T-helper 2 cell treated with Interferon-gamma antibody and Interleukin-4, amounts not matched to agents 100 ng/mL and 5 ng/mL, for 36 hours (primary cell): Measurements from ENCODE around the gene SYK. TPM values are rescaled to one million over a fixed set of nuclear protein-coding genes. Genes with fewer than 3 reads are reported as not detected.
"Not testable (repeated sequence)": the region's sequence is repeated elsewhere in the genome, so short reads cannot be mapped to it uniquely, and the experiment has no call there.

Experiments used
- intact Hi-C: fragments of 100-400 bp; cut with micrococcal nuclease; formaldehyde crosslinking; loops from one replicate; pipeline ENCODE4 v1.15.1; 2023
- total RNA-seq: library from RNA; stranded (reverse); gene quantifications from 2 replicates; pipeline ENCODE4 v1.2.3, GENCODE V29; 2022

The SYK gene
- 0.18 and 0.45 TPM in 2 replicates for total RNA-seq

GRCh38 chr9:90801241-90801972 lies at the start of gene SYK:
TSS of gene SYK (plus strand) at chr9:90801819. CDS start at chr9:90843899, 42,080 bp downstream.
- intact Hi-C loops: no loop called here

- intact Hi-C loops: not testable (repeated sequence)
Measured at GRCh38 chr9:90755514-90756371, 45.9 kb upstream of the SYK start.

GRCh38 chr9:90760577-90760976 lies 41.0 kb upstream of the SYK start:
- intact Hi-C loops: not testable (repeated sequence)

DNA sequence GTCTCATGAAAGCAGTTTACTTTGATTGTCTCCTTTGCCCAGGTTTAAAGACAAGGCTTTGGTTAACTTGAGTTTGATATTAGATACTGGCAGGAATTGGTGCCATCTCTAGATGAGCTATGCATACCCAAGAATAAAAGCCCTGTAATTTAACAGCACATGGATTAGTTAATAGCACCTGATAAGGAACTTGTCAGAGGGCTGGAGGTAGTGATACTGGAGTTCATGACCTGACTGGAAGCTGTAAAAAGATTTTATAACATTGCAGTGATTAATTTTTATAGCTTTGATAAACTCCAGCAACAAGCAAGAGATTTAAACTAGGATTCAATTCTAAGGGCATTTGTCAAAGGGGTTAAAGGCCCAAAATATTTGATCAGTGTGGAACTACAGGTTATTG lies 34.9 kb upstream of the SYK start:
- intact Hi-C loops: no loop called here

- intact Hi-C loops: no loop called here
Measured at GRCh38 chr9:90767523-90768100, 34.0 kb upstream of the SYK start.

DNA sequence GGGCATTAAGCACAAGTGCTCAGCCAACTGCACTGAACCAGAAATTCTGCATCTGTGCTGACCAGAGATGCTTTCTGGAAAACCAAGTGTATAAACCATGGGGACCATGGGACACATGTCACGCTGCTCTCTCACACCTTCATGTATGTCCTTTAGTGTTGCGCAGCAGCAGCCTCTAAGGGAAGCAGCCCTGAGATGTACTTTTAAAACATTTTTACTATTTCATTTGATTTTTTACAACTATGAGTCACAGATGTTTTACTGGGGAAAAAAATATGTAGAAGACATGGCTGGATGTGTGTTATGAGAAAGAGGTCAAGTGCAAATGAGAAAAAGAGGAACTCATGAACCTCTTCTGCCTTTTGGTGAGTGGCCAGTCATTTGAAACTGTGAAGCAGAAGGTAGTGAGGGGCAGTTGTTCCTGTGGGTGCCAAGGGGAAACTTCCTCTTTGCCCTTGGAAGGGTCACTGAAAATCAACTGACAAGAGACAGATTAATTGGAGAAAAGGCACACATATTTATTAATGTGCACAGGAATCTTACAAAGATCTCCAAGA lies 31.4 kb upstream of the SYK start:
- intact Hi-C loops: no loop called here

DNA sequence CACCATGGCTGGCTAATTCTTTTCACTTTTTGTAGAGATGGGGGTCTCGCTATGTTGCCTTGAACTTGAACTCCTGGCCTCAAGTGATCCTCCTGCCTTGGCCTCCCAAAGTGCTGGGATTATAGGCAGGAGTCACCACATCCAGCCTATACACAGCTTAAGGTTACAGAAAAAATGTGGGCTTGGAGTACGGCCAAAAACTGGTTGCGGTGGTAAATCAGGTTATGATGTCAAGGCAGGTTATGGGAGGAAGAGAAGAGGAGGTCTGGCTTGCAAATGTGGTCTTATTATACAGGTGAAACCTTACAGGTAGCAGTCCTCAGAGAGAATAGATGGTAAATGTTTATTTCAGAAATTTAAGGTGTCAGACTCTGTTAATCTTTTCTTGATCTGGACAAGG lies 30.7 kb upstream of the SYK start:
- intact Hi-C loops: no loop called here

- intact Hi-C loops: no loop called here
Measured at GRCh38 chr9:90772386-90772785, 29.2 kb upstream of the SYK start.

GRCh38 chr9:90773617-90774016 lies 28.0 kb upstream of the SYK start:
- intact Hi-C loops: no loop called here

DNA sequence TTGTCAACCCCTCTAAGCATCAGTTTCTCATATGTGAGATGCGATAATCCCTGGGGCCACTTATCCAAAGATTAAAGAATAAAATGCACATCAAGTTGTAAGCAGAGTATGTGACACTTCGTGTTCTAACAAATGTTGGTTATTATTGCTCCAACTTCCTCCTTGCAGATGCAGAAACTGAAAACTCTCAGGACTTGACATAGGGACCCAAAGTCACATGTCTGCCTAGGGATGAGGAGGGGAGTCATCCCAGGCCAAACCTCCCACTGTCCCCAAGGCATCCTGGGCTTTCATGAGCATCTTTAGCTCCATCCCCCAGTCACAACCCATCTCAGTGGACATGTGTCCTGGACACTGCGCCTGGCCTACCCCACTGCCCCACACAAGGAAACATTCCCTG lies 27.5 kb upstream of the SYK start:
- intact Hi-C loops: no loop called here

GRCh38 chr9:90774682-90775081 lies 26.9 kb upstream of the SYK start:
- intact Hi-C loops: no loop called here

DNA sequence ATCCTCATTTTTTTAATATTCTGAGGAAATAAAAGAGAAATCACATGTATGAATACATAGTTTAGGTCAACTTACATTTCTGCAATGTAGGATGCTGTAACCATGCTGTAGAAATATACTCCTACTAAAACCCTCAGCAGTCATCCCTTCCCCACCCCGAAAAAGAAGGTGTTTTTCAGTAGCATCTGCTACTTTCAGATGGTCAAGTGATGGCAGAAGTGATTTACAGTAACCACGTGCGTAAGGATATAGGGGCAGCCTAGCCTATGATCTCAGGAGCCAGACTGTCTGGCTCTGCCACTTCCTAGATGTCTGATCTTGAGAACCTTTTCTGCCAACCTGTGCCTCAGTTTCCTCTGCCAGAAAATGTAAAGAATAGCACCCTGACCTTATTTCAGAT lies 26.0 kb upstream of the SYK start:
- intact Hi-C loops: no loop called here

- intact Hi-C loops: no loop called here
Measured at GRCh38 chr9:90778746-90779145, 22.9 kb upstream of the SYK start.

- intact Hi-C loops: no loop called here
Measured at GRCh38 chr9:90783552-90783951, 18.1 kb upstream of the SYK start.

DNA sequence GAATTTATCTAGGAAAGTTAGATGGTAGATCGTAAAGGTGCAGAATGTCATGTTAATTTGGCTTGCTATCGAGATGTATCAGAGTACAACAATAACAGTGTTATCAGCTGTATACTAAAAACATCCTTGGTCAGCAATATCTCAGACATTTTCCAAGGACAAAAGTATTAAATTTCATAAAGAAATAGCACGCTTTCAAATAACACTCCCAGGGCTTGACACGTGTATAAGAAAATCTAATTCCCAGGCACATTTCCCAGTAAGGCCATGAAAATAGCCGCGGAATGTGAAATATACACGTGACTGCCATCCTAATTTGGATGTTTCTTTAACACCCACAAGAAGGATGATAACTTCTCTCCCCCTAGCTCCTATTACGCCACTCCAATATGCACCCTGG lies 17.7 kb upstream of the SYK start:
- intact Hi-C loops: no loop called here

DNA sequence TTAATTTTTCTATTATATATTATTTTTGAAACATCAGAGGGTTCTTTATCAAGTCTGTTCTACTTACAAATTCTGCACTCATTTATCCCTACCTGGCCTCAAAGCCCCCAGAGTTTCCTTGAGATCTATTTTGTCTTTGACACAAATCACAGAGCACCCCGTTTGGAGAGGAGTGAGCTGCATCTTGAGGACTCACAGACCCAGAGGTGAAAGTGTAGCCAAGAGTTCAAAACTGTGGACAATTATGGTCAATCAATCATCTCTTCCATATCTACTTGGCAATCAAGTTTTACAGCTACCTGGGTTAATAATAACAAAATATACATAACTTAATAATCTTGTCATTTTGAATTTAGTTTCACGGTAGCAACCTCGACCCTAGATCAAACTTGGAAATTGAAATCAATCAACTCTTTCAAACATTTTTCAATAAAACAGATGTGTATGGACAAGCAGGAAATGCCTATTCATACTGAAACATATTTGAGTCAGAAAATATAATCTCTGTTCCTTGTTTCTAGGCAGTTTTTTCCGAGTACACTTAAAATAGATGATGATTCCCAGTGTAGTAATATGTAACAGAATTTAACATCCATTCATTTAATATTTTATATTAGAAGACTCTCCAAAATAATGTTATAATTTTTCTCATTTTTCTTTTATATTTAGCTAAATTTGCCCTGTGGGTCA lies 13.7 kb upstream of the SYK start:
- intact Hi-C loops: no loop called here

DNA sequence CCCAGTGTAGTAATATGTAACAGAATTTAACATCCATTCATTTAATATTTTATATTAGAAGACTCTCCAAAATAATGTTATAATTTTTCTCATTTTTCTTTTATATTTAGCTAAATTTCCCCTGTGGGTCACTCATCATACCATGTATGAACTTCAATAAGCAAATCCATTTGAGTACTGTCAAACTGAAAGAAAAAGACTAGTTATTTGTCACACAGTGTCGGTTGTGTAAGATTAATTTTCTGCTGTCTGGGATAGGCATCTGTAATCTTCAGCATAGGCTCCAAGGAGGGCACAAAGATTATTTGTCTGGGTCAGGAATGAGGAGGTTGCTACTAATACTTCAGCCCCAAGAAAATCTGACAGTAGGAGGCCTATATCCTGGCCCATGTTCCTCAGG lies 13.1 kb upstream of the SYK start:
- intact Hi-C loops: not testable (repeated sequence)

DNA sequence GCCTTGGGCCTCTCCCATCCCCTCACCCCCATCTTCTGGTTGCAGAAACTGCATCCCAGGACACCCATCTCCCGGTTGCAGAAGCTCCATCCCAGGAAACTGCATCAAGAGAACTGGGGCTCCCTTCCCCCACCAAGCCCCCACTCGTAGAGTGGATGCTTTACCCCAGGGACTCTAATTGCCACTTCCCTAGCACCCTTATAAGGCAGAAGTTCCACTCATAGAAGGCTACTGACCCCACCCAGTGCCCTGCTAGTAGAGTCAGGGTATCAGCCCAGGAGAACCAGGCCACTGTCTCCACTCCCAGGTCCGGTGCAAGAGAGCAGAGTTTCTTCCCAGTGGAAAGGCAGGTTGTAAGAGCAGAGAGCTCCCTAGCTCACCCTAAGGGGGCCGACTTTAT lies 12.2 kb upstream of the SYK start:
- intact Hi-C loops: no loop called here

DNA sequence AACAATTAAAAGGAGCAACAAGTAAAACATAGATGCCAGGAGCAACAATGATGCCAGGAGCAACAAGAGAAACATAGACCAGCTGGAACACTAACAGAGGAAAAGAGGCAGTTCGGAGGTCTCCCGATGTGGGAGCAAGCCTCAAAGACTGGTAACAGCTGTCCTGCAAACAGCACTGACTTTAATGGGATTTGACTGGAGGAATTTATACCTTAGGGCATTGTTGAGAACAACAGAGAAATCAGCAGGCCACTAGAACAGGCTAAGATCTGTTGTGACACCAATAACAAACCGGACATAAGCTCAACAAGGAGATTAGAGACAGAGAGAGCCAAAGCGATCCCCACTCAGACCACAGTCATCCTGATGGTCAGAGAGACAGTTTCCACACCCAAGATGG lies 11.8 kb upstream of the SYK start:
- intact Hi-C loops: no loop called here

DNA sequence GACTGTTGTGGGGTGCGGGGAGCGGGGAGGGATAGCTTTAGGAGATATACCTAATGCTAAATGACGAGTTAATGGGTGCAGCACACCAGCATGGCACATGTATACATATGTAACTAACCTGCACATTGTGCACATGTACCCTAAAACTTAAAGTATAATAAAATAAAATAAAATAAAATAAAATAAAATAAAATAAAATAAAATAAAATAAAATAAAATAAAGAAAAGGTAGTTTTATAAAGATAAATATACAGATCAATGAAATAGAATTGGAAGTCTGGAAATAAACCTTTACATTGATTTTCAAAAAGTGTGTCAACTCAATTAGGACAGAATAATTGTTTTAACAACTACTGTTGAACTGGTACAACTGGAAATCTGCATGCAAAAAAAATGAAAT lies 8.6 kb upstream of the SYK start:
- intact Hi-C loops: not testable (repeated sequence)

DNA sequence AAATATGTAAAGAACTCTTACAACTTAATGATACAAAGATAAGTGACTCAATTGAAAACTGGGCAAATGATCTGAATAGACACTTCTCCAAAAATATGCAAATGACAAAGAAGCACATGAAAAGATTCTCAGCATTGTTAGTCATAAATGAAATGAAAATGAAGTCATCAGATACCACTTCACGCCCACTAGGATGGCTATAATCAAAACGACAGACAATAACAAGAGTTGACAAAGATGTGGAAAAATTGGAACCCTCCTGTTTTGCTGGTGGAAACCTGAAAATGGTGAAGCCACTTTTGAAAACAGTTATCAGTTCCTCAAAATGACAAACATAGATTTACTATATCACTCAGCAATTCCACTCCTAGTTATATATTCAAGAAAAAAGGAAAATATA lies 7.9 kb upstream of the SYK start:
- intact Hi-C loops: no loop called here

- intact Hi-C loops: no loop called here
Measured at GRCh38 chr9:90795084-90795483, 6.5 kb upstream of the SYK start.
